Neural progenitor cell (in vitro differentiated cells): ENCODE data around the gene BIK. TPM values are rescaled to one million over a fixed set of nuclear protein-coding genes. Genes with fewer than 3 reads are reported as not detected.

Source experiments
- DNase-seq: peaks from one replicate; pipeline ENCODE4 v3.0.0-alpha.2; 2016; ENCODE audit warnings: low spot score
- H2AFZ ChIP-seq: fragments of 200-600 bp; sonication (generic); replicated peaks from 2 replicates; pipeline ENCODE4 v1.6.1; 2016; ENCODE audit warnings: antibody characterized with exemption
- H3F3A ChIP-seq: fragments of 200-600 bp; sonication (generic); 2 replicates; pipeline ENCODE4 v1.6.1; 2016; ENCODE audit warnings: antibody characterized with exemption, low read depth
- H3K27ac ChIP-seq: fragments of 200-600 bp; sonication (generic); 2 replicates; pipeline ENCODE4 v1.5.1; 2016; ENCODE audit warnings: mild to moderate bottlenecking
- H3K27me3 ChIP-seq: fragments of 200-600 bp; sonication (generic); 2 replicates; pipeline ENCODE4 v1.6.1; 2016; ENCODE audit warnings: mild to moderate bottlenecking, moderate library complexity
- H3K36me3 ChIP-seq: fragments of 200-600 bp; sonication (generic); 2 replicates; pipeline ENCODE4 v1.5.1; 2016
- H3K4me1 ChIP-seq: fragments of 200-600 bp; sonication (generic); 2 replicates; pipeline ENCODE4 v1.6.1; 2016; ENCODE audit warnings: mixed run types
- H3K4me2 ChIP-seq: fragments of 200-600 bp; sonication (generic); 2 replicates; pipeline ENCODE4 v1.6.1; 2016
- H3K4me3 ChIP-seq: fragments of 200-600 bp; sonication (generic); 2 replicates; pipeline ENCODE4 v1.5.1; 2016
- H3K79me2 ChIP-seq: fragments of 200-600 bp; sonication (generic); 2 replicates; pipeline ENCODE4 v1.6.1; 2016; ENCODE audit warnings: low read depth
- H3K9ac ChIP-seq: fragments of 200-600 bp; sonication (generic); 2 replicates; pipeline ENCODE4 v1.6.1; 2016
- H3K9me3 ChIP-seq: fragments of 200-600 bp; sonication (generic); 2 replicates; pipeline ENCODE4 v1.5.1; 2016; ENCODE audit warnings: low read depth
- H4K20me1 ChIP-seq: fragments of 200-600 bp; sonication (generic); 2 replicates; pipeline ENCODE4 v1.6.1; 2016; ENCODE audit warnings: low read depth
- H3K27ac Mint-ChIP-seq: 3 replicates; pipeline ENCODE4 v1.8.0; 2021; ENCODE audit warnings: mixed read lengths
- H3K27me3 Mint-ChIP-seq: 2 replicates; pipeline ENCODE4 v1.8.0; 2022; ENCODE audit warnings: low read depth, mild to moderate bottlenecking, inconsistent platforms, moderate library complexity, mixed read lengths; ENCODE audit not compliant: insufficient read depth
- H3K36me3 Mint-ChIP-seq: 3 replicates; pipeline ENCODE4 v1.8.0; 2021; ENCODE audit warnings: mixed read lengths
- H3K4me1 Mint-ChIP-seq: 3 replicates; pipeline ENCODE4 v1.8.0; 2021; ENCODE audit warnings: mixed read lengths
- H3K4me3 Mint-ChIP-seq: 3 replicates; pipeline ENCODE4 v1.8.0; 2021; ENCODE audit warnings: mild to moderate bottlenecking, moderate library complexity, mixed read lengths
- H3K9me3 Mint-ChIP-seq: 3 replicates; pipeline ENCODE4 v1.8.0; 2020; ENCODE audit warnings: mixed read lengths
- EZH2 ChIP-seq: fragments of 200-600 bp; sonication (generic); IDR thresholded peaks from 2 replicates; pipeline ENCODE4 v1.6.1; 2017; ENCODE audit warnings: antibody characterized with exemption, mild to moderate bottlenecking, moderate library complexity
- EZH2phosphoT487 ChIP-seq: fragments of 200-600 bp; sonication (generic); IDR thresholded peaks from 2 replicates; pipeline ENCODE4 v1.6.1; 2017; ENCODE audit warnings: antibody characterized with exemption
- total RNA-seq: library from RNA; depleted of rRNA; stranded (reverse); fragments of >200 nt; gene quantifications from 2 replicates; pipeline ENCODE4 v1.2.3, GENCODE V29; 2015; ENCODE audit warnings: low replicate concordance
- TF ChIP-seq, protein P1 (sequence below): fragments of 200-600 bp; sonication (generic); IDR thresholded peaks from 2 replicates; pipeline ENCODE4 v1.5.1; 2017; ENCODE audit warnings: antibody characterized with exemption, mild to moderate bottlenecking

BIK gene
- total RNA-seq, 1 donor from 2014 or later, result 2.2 TPM

DNA sequence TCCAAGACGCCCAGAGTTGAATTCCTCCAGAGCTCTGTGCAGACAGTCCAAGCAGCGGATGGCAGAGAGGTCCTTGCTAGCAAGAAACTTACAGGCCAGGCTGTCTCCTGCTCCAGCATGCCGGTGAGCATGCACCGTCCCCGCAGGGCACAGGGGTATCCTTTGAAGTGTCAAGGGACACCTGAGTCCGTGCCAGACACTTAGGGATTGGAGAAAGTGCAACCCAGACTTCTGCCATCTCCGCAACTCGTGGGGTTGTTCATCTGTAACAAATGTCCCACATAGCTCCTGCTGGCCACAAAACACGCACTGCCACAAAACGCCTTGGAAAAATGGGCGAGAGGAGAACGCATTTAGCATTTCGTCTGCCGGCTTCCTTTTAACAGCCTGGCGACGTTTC lies 54.1 kb downstream of the BIK start:
- Histone ChIP-seq H3K9me3 (no peaks in the 10 kb centered on the region), H3K79me2 (no peaks in the 10 kb centered on the region), H3F3A (peaks cover 4% of the 10 kb centered on the region), H4K20me1 (no peaks in the 10 kb centered on the region), H3K9ac (no peak overlapping the region), H3K27ac (no peak overlapping the region), H3K36me3 (no peaks in the 10 kb centered on the region), H3K4me1 (no peaks in the 10 kb centered on the region), H3K4me3 (no peak overlapping the region), H2AFZ (no peak overlapping the region), H3K4me2 (no peak overlapping the region), H3K27me3 (no peaks in the 10 kb centered on the region)
- Mint-ChIP-seq H3K4me3 (no peak overlapping the region), H3K9me3 (no peaks in the 10 kb centered on the region), H3K36me3 (peaks cover 2% of the 10 kb centered on the region), H3K4me1 (peaks cover 7% of the 10 kb centered on the region), H3K27ac (no peak overlapping the region), H3K27me3 (peaks cover 4% of the 10 kb centered on the region)
- TF ChIP-seq EZH2phosphoT487 (no peak), EZH2 (no peak)
- TF ChIP-seq, protein P1, sequence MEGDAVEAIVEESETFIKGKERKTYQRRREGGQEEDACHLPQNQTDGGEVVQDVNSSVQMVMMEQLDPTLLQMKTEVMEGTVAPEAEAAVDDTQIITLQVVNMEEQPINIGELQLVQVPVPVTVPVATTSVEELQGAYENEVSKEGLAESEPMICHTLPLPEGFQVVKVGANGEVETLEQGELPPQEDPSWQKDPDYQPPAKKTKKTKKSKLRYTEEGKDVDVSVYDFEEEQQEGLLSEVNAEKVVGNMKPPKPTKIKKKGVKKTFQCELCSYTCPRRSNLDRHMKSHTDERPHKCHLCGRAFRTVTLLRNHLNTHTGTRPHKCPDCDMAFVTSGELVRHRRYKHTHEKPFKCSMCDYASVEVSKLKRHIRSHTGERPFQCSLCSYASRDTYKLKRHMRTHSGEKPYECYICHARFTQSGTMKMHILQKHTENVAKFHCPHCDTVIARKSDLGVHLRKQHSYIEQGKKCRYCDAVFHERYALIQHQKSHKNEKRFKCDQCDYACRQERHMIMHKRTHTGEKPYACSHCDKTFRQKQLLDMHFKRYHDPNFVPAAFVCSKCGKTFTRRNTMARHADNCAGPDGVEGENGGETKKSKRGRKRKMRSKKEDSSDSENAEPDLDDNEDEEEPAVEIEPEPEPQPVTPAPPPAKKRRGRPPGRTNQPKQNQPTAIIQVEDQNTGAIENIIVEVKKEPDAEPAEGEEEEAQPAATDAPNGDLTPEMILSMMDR, result no peak
- DNase-seq, result no peak

DNA sequence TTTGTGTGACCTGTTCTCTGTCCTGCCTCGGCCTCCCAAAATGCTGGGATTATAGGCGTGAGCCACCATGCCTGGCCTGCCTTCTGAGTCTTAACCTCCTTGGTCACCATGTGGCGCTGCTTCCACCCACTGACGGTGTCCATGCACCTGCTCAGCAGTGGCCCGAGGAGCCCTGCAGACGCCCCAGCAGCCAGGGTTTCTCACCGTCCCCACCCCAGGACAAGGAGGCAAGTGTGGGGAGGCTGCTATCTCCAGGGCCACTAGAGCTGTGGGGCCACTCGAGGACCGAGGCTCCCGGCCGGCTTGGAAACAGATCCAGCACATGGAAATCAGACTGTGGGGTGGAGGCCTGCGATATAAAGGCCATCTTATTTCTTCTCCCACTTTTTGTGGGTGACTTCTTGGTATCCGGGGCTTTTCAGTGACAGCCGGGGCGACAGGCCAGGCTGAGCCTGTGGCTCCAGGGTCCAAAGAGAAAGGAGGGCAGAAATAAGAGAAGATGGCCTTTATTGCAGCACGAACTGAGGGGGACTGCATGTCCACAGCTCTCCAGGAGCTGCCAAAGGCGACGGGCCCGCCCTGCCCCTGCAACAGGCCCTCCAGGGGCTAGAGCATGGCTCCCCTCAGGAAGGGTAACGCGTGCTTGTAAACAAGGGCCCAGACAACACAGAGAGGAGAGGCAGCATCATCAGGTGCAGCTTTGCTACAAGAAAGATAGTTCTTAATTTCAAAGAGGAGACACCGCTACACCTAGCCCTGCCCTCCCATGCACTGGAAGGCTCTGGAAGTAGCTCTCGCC lies 55.8 kb downstream of the BIK start:
- Histone ChIP-seq H3K9ac (no peak overlapping the region), H3F3A (peaks cover 4% of the 10 kb centered on the region), H3K9me3 (no peaks in the 10 kb centered on the region), H3K27ac (no peak overlapping the region), H2AFZ (no peak overlapping the region), H4K20me1 (no peaks in the 10 kb centered on the region), H3K4me1 (no peaks in the 10 kb centered on the region), H3K27me3 (no peaks in the 10 kb centered on the region), H3K4me2 (no peak overlapping the region), H3K79me2 (no peaks in the 10 kb centered on the region), H3K36me3 (no peaks in the 10 kb centered on the region), H3K4me3 (no peak overlapping the region)
- no peaks in the 10 kb centered on the region for H3K9me3 Mint-ChIP-seq
- TF ChIP-seq EZH2phosphoT487 (no peak), EZH2 (no peak)
- TF ChIP-seq, protein P1, result no peak
- H3K4me3 Mint-ChIP-seq, result no peak overlapping the region
- H3K4me1 Mint-ChIP-seq, result peaks cover 7% of the 10 kb centered on the region
- peaks cover 4% of the 10 kb centered on the region for H3K27me3 Mint-ChIP-seq
- no peak for DNase-seq
- H3K36me3 Mint-ChIP-seq, result peaks cover 7% of the 10 kb centered on the region
- no peak overlapping the region for H3K27ac Mint-ChIP-seq

DNA sequence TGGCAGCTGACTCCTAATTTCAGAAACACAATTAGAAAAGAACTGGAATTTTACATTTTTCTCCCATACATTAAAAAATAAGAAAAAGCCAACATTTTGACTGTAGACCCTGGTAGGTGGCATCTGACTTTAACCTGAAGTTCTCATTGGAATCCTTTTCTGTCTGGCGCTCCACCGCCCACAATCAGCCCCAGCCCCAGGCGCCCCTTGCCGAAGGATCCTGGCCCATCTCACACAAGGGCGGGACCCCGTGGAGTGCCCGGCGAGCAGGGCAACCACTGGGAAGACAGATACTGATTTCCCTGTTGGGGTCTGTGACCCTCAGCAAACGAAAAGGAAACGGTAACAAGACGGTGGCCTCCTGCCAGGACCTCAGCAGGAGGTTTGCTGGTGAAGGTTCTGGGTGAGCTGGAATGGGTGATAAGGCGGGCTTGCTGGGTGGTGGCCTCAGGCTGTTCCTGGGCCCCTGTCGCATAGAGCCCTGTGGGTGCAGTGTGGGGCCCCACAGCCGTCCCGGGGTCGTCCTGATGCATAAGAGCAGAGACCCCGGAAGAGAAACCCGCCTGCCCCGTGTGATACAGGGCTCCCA lies 56.5 kb downstream of the BIK start:
- Histone ChIP-seq H2AFZ (no peak overlapping the region), H3K4me1 (no peaks in the 10 kb centered on the region), H4K20me1 (no peaks in the 10 kb centered on the region), H3K9me3 (no peaks in the 10 kb centered on the region), H3K27ac (no peak overlapping the region), H3K9ac (no peak overlapping the region), H3K4me3 (no peak overlapping the region), H3K4me2 (no peak overlapping the region), H3K36me3 (no peaks in the 10 kb centered on the region), H3K79me2 (no peaks in the 10 kb centered on the region), H3F3A (peaks cover 4% of the 10 kb centered on the region), H3K27me3 (no peaks in the 10 kb centered on the region)
- peaks cover 7% of the 10 kb centered on the region for H3K36me3 Mint-ChIP-seq
- peaks cover 7% of the 10 kb centered on the region for H3K4me1 Mint-ChIP-seq
- TF ChIP-seq, protein P1, result no peak
- no peak for TF ChIP-seq EZH2
- no peak overlapping the region for H3K4me3 Mint-ChIP-seq
- DNase-seq, result no peak
- no peaks in the 10 kb centered on the region for H3K9me3 Mint-ChIP-seq
- no peak overlapping the region for H3K27ac Mint-ChIP-seq
- H3K27me3 Mint-ChIP-seq, result peaks cover 4% of the 10 kb centered on the region
